Frontal cortex (tissue), 4 donors: Measurements from ENCODE around the gene ATP11C. TPM values are rescaled to one million over a fixed set of nuclear protein-coding genes. Genes with fewer than 3 reads are reported as not detected.
"Not testable (repeated sequence)": the region's sequence is repeated elsewhere in the genome, so short reads cannot be mapped to it uniquely, and the experiment has no call there.

ENCODE experiments used
- DNase-seq, 2 donors: peaks; one replicate each; pipeline ENCODE4 v3.0.0; 2012; ENCODE audit warnings: low spot score in 2 of 2
- FAIRE-seq: peaks from 2 replicates; lab custom pipeline; 2012; peaks lifted over from hg19 to GRCh38; lab: Jason Lieb, UNC
- total RNA-seq: library from RNA; depleted of rRNA; stranded (reverse); fragments of >200 nt; gene quantifications from one replicate; pipeline ENCODE4 v1.2.3, GENCODE V29; 2014
- donor health status: control.
- donor health status: control.
- donor health status: control.

Gene ATP11C
- total RNA-seq, 1 donor from 2014 or later = 54.2 TPM

GRCh38 chrX:139929876-139930275 lies 3.0 kb downstream of the ATP11C start:
- DNase-seq (no peak), FAIRE-seq (no peak)

DNA sequence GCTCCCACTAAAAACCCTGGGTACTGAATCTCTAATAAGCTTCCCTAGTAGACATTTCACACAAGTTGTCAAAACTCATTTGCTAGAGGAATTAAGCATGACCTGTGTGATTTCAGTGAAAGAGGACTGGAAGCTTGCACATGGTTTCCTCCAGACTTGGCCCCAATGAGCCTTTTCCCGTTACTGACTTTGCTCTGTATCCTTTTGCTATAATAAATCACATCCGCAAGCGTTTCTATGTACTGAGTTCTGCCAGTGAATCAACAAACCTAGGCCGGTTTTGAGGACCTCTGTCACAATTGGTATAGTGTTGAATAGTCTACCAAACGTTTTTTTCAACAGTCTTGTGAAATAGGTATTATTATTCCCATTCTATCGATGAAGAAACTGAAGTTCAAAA lies 8.2 kb downstream of the ATP11C start:
- DNase-seq = no peak
- no peak for FAIRE-seq

DNA sequence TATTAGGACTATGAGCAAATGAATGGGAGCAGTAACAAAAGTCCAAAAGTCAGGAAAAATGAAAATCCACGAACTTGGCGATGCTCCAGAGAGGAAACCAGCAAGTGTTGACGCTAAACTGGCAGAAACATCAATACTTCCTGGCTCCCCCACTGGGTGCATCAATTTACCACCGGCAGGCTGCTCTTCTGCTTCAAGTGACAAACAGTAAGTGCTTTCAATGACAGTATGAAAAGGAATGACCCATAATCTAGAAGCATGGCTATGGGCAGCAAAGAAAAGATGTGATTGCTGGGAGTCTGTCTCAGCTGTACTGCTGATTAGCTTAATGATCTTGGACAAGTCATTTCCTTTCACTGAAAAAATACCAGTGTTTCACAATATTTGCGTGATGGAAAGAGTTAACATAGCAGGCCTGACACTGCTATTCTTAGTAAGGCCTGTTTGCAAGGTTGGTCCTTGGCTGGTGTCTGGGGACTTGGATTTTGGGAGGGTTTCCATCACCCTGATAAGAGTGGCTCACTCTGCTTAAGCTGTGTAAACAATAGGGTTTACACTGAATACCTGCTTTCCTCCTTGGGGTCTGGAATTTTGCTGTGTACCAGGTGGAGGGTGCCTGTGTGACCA lies 8.7 kb downstream of the ATP11C start:
- no peak for FAIRE-seq

GRCh38 chrX:139921142-139921541 lies 11.7 kb downstream of the ATP11C start:
- not testable (repeated sequence) for DNase-seq, FAIRE-seq

More for the DNA sequence above, 8.7 kb downstream of the ATP11C start:
- DNase-seq = no peak

DNA sequence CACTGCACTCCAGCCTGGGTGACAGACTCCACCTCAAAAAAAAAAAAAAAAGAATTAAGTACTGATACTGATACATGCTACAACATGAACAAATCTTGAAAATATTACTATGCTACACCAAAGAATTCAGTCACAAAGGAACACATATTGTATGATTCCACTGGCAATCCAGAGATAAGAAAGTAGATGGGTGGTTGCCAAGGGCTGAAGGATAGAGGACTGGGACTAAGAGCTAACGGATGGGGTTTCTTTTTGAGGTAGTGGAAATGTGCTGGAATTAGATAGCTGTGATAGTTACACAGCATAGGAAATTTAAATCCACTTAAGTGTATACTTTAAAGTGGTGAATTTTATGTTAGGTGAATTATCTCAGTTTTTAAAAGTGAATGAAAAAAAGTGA lies 12.5 kb downstream of the ATP11C start:
- FAIRE-seq (no peak), DNase-seq (no peak)

- FAIRE-seq (no peak), DNase-seq (no peak)
Measured at GRCh38 chrX:139914421-139914820, 18.4 kb downstream of the ATP11C start.

DNA sequence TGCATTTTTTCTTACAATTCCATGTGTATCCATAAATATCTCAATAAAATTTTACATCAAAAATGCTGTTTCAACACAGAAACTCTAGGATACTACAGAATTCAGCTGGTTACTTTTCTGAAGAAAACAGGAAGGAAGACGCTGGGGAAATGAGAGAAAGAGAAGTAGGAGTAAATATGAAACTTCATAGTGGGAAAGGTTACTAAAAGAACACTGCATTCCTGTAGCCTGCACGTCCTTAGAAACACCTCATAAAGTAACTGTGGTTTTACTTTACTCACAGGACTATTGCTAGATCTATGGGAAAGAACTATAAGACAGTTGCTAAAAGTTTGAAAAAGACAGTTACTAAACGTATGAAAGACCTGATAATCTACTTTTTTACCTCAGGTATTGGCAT lies 23.1 kb downstream of the ATP11C start:
- no peak for FAIRE-seq
- no peak for DNase-seq

GRCh38 chrX:139907078-139907477 lies 25.8 kb downstream of the ATP11C start:
- FAIRE-seq (no peak), DNase-seq (no peak)

DNA sequence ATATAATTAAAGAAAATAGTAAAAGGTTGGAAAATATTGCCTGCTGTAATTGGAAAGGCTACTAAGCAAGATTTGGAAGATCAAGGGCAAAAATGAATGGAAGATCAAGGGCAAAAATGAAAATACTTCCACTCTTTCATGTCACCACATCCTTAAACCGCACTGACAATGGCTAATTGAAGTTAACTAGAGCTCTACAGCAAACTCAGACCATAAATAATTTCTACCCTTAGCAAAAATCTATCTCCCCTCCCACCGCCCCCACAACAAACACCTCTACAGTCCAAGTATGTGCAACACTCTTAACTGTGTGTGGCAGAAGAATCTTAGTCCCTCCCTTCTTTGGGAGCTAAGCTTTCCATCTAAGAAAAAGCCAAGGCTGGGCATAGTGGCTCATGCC lies 27.1 kb downstream of the ATP11C start:
- FAIRE-seq (no peak), DNase-seq (no peak)

DNA sequence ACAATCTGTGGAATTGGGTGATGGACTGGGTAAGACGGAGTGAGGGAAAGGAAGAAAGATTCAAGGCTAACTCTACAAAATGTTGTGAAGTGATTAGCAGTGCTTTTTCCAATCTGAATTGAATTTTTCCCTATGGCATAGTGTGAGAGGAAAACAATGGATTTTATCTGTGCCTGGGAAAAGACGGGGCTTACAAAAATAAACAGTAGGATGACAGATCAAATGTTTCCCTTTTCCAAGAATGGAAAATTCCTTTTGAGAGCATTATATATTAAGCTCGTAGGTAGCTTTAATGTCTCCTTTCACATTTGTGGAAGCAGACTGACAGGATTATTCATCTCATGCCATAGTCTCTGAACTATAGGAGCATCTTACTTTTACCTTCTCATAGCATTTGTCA lies 27.8 kb downstream of the ATP11C start:
- FAIRE-seq = no peak

GRCh38 chrX:139903210-139903609 lies 29.6 kb downstream of the ATP11C start:
- DNase-seq (no peak), FAIRE-seq (no peak)

More for the DNA sequence above, 27.8 kb downstream of the ATP11C start:
- no peak for DNase-seq

GRCh38 chrX:139902559-139902958 lies 30.3 kb downstream of the ATP11C start:
- no peak for DNase-seq
- no peak for FAIRE-seq

DNA sequence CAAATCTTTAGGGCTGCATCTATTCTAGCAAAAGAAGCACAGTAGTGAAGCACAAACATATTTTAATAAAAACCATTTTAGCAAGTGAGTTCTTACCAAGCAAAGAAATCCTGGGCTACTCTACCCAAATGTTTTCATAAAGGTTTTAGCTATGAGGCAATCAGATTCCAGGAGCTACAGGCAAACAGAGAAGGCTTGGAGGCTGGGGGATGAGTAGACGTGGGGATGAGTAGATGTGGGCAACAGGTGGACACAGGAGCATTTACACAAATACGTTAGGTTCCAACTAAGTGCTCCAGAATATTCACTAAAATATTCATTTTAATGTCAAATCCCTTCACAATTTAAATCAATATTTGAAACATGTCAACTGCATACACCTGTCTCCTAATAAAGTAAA lies 34.5 kb downstream of the ATP11C start:
- FAIRE-seq (no peak), DNase-seq (no peak)

DNA sequence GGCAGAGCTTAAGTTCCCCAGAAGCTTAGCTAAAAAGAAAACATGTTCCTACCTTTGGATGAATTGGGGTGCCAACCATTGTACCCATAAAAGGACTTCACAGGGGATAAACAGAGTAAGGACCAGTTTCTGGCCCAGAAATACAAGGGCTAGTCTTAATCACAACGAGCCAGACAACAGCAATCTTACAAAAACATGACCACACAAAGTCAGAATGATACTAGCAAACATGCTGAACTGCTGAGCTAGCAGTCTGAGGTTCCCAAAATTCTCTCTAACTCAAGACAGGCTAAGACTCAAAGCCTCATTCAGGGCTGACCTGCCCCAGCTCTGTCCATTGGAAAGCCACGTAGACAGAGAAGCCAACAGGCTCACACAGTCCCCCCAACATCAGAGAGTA lies 40.3 kb downstream of the ATP11C start:
- FAIRE-seq (no peak), DNase-seq (no peak)

- DNase-seq = no peak
- FAIRE-seq = no peak
Measured at GRCh38 chrX:139890991-139891700, 41.7 kb downstream of the ATP11C start.

GRCh38 chrX:139889760-139890159 lies 43.1 kb downstream of the ATP11C start:
- DNase-seq = no peak
- no peak for FAIRE-seq

GRCh38 chrX:139883984-139884383 lies 48.9 kb downstream of the ATP11C start:
- no peak for FAIRE-seq
- no peak for DNase-seq

DNA sequence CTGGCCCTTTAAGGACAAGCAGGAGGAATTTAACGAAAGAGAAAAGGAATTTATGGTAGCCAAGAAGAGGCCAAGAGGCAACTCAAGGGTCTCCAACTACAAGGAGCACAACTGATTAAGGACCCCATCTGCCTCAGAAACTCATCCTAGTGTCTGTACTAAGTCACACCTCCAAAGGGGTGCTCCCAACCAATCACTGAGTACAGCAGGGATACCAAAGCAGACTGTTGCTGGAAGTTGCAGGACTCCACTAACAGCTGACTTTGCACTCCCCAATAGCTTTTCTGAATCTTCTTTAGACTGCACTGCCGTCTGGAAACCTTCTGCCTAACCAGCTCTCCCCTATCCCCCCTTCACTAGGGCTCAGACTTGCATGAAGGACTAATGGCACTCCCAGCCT lies 50.6 kb downstream of the ATP11C start:
- DNase-seq = no peak
- FAIRE-seq = no peak

DNA sequence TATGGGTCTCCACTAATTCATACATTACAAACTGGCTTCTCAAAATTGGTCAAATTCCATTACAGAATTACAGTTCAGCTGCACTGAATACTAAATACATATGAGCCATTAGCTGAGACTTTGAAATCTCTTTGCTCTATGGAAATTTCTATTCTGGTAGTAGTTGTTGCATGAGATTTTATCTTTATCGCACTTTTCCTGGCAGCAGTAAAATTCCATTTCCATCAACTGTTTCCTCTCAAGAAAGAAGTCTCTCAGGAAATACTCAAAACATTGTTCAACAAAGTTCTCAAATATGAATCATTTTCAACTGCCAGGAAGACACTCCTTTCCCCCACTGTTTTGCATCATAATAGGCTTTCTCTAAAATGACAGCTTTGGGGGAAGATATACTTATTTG lies 51.3 kb downstream of the ATP11C start:
- DNase-seq = no peak
- FAIRE-seq = no peak

DNA sequence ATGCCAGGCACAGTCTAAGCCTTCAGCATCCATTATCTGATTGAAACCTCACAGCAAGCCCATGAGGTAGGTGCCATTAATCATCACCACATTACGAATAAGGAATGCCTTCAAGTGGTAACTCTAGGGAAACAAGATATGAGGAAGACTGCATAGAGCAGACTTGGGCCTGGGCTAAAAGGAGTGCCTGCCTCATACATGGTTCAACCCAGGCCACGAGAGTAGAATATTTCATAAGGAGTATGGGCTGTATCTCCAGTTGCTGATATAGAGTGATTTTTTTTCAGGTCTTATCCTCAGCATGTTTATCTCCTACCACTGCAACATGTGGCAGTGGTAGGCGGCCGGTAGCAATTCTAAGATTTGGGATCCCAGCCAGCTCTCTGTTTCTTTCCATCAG lies 51.7 kb downstream of the ATP11C start:
- no peak for FAIRE-seq
- DNase-seq = no peak

DNA sequence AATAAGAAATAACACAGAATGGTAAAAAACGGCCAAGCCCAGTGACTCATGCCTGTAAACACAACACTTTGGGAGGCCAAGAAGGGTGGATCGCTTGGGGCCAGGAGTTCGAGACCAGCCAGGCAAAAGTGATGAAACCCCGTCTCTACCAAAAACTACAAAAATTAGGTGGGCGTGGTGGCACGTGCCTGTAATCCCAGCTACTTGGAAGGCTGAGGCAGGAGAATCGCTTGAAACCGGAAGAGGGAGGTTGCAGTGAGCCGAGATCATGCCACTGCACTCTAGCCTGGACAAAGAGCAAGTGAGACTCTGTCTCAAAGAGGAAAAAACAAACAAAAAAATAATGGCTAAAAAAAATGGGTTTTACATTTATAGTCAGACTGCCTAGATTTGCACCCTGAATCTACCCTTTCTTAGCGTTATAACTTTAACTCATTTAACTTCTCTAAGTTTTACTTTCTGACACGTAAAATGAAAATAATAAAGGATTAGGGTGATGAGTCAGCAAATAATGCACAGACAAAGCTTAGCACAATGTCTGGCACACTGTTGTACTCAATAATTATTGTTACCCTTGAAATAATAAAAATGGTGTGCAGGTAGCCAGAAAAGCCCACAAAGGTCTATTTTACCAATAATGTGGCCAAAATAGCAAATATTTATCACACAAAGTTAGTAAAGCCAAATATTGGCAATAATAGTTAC lies 55.0 kb downstream of the ATP11C start:
- no peak for DNase-seq
- FAIRE-seq = no peak
